GM13977 (cell line): ENCODE results near the gene ARHGEF33.
"Not testable (repeated sequence)": the region's sequence is repeated elsewhere in the genome, so short reads cannot be mapped to it uniquely, and the experiment has no call there.

ENCODE experiments used
- DNase-seq: peaks from one replicate; pipeline ENCODE4 v3.0.0; 2012; ENCODE audit warnings: low spot score
- in situ Hi-C: fragments of 300-500 bp; cut with MboI; formaldehyde crosslinking; loops from one replicate; pipeline ENCODE4 v1.12.0; 2022; ENCODE audit warnings: low sequenced_read_pairs, low pct_unique_long_range_greater_than_20kb, mixed read lengths, inconsistent platforms; ENCODE audit not compliant: unreplicated experiment
- TF ChIP-seq, protein P1 (sequence below): IDR thresholded peaks from 2 replicates; pipeline ENCODE4 v1.5.1; 2012; ENCODE audit warnings: mild to moderate bottlenecking, control low read depth; ENCODE audit not compliant: insufficient read depth; ENCODE audit errors: extremely low read depth, missing control alignments

Gene ARHGEF33

DNA sequence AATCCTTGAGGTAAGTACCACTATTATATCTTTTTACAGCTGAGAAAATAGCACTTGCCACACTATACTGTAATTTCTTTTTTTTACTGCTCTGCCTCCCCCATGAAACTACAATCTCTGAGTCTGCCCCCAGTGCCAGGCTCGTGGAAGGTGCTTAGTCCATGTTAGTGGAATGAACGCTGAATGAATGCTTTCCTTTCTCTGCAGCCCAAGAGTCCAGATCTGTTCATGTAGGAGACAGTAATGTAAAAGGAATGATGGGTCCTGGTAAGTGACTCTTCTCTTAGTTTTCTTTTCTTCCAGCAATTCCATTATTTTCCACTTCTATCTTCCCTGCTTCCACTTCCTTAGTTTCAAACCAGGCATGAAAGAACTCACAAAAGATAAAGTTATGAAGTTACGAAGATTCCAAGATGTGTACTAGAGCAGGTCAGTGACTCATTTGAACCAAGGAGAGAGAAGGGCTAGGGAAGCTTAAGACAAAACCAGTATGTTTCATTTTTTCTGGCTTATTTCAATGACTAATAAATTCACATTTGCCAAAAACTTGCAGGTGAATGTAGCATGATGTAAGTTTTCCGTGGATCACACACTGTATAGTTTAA is 46.0 kb downstream of the ARHGEF33 start:
- TF ChIP-seq, protein P1, sequence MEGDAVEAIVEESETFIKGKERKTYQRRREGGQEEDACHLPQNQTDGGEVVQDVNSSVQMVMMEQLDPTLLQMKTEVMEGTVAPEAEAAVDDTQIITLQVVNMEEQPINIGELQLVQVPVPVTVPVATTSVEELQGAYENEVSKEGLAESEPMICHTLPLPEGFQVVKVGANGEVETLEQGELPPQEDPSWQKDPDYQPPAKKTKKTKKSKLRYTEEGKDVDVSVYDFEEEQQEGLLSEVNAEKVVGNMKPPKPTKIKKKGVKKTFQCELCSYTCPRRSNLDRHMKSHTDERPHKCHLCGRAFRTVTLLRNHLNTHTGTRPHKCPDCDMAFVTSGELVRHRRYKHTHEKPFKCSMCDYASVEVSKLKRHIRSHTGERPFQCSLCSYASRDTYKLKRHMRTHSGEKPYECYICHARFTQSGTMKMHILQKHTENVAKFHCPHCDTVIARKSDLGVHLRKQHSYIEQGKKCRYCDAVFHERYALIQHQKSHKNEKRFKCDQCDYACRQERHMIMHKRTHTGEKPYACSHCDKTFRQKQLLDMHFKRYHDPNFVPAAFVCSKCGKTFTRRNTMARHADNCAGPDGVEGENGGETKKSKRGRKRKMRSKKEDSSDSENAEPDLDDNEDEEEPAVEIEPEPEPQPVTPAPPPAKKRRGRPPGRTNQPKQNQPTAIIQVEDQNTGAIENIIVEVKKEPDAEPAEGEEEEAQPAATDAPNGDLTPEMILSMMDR = no peak
- no peak for DNase-seq
- in situ Hi-C loops = no loop called here

DNA sequence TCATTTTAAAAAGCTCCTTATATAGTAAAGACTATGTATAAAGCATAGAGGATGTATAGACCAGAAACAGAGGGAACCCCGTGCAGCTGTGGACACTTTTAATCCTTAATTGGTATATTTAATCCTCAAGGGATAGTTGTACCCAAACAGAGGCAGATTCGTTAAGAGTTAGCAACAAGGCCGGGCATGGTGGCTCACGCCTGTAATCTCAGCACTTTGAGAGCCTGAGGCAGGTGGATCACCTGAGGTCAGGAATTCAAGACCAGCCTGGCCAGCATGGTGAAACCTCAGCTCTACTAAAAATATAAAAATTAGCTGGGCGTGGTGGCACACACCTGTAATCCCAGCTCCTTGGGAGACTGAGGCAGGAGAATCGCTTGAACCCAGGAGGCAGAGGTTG is 46.8 kb downstream of the ARHGEF33 start:
- DNase-seq, in situ Hi-C loops: not testable (repeated sequence)

DNA sequence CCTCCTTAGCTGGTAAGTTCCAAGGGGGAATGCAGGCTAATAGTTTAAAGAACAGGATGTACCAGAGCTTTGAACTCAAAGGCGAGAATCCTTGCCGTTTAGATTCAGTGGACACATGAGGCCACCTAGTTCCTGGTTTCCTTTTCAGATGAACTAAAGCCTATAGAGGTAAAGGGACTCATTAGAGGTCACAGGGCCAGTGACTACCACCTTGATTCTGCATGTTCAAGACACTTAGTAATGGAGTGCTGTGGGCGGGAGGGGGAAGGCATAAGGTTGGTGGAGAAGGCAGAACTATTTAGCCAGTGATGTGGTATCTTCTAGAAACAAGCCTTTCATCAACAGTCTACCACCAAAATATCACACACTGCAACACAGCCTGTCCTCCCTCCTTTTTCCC is 47.9 kb downstream of the ARHGEF33 start:
- TF ChIP-seq, protein P1 = no peak
- in situ Hi-C loops = no loop called here
- DNase-seq = no peak

DNA sequence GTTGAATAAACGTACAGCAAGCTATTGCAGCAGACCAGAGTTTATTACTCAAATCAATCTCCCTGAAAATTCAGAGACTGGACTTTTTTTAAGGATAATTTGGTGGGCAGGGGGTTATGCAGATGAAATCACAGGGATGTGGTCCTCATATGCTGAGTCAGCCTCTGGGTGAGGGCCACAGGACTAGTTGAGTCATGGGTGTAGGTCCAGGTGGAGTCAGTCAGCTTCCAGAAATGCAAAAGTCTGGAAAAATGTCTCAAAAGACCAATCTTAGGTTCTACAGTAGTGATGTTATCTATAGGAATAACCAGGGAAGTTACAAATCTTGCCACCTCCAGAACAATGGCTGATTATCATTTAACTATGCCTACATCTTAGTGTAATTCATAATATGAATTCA is 51.1 kb downstream of the ARHGEF33 start:
- in situ Hi-C loops = loop anchor here (10.0 kb wide), 1 partner anchor 284 kb away; no protein-coding TSS in a partner anchor
- no peak for DNase-seq

DNA sequence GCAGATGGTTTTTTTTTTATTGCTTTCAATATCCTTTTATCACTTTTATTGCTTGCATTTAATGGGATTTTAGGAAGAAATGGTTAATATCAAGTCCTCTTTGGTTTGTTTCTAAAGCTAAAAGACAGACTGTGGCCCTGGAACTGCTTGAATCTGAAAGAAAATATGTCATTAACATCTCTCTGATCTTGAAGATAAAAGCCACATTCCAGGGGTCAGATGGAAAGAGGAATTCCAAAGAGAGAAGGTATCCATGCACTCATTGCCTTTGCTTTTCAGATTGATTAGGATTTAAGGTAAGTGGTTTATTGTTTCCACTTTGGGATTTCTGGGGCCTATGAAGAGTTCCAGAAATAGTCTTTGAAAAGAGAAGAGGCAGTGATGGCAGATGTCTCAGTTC is 54.1 kb downstream of the ARHGEF33 start:
- TF ChIP-seq, protein P1 = no peak
- in situ Hi-C loops = loop anchor here (10.0 kb wide), 1 partner anchor 281 kb away; no protein-coding TSS in a partner anchor

More for the DNA sequence above, 51.1 kb downstream of the ARHGEF33 start:
- TF ChIP-seq, protein P1 = no peak

DNA sequence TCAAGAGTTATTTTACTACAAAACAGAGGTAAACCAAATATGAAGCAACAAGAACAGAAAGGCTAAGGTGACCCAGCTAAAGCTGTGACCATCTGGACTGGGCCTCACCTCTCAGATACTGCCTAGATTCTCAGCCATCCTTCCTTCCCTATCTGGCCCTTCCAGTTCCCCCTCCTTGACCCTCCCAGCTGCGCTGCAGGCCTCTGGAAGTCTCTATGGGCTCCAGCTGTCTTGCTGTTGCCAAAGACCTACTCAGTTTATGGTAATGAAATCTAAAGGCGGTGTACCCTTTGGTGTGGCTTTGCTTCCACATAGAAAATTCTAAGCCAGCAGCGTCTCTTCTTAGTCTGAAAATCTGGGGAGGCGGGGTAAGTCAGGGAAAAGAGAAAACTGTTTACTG is 55.7 kb downstream of the ARHGEF33 start:
- TF ChIP-seq, protein P1 = no peak
- DNase-seq = no peak
- in situ Hi-C loops = loop anchor here (10.0 kb wide), 1 partner anchor 279 kb away; no protein-coding TSS in a partner anchor

More for the DNA sequence above, 54.1 kb downstream of the ARHGEF33 start:
- no peak for DNase-seq

DNA sequence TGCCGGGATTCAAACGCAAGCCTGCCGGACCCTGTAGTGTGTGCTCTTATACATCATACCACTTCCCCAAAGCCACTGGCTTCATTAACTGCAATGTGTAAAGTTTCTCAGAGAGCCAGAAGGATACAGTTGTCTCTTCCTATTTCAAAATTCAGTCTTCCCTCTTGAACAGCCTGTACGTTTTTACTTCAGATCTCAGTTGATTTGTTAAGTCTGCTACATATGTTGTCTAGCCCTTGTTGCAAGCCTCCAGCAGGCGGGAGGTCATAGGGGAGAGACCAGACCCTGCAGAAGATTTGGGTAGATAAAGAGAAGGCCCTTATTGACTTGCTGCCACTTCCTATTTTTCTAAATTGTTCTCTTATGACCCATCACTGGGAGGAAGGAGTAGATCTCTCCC is 56.2 kb downstream of the ARHGEF33 start:
- in situ Hi-C loops = loop anchor here (10.0 kb wide), 1 partner anchor 279 kb away; no protein-coding TSS in a partner anchor
- no peak for DNase-seq
- TF ChIP-seq, protein P1 = no peak
